IMR-90 (cell line): ENCODE data around the gene GM2A.

ENCODE experiments used
- CEBPB ChIP-seq: IDR thresholded peaks from 2 replicates; pipeline ENCODE4 v1.6.1; 2012; ENCODE audit warnings: low read depth, low read length, improper control_type of control experiment
- MAFK ChIP-seq: IDR thresholded peaks from 2 replicates; pipeline ENCODE4 v1.6.1; 2012; ENCODE audit warnings: low read depth, low read length, improper control_type of control experiment
- POLR2A ChIP-seq: IDR thresholded peaks from 2 replicates; pipeline ENCODE4 v1.6.1; 2012; ENCODE audit warnings: mild to moderate bottlenecking, low read depth, low read length
- RCOR1 ChIP-seq: IDR thresholded peaks from 2 replicates; pipeline ENCODE4 v1.6.1; 2012; ENCODE audit warnings: mild to moderate bottlenecking, low read length, improper control_type of control experiment; ENCODE audit not compliant: insufficient replicate concordance
- TF ChIP-seq, protein P1 (sequence below): conservative IDR thresholded peaks from 2 replicates; pipeline ENCODE4 v1.5.1; 2012; ENCODE audit warnings: mild to moderate bottlenecking, low read depth, low read length, improper control_type of control experiment

DNA sequence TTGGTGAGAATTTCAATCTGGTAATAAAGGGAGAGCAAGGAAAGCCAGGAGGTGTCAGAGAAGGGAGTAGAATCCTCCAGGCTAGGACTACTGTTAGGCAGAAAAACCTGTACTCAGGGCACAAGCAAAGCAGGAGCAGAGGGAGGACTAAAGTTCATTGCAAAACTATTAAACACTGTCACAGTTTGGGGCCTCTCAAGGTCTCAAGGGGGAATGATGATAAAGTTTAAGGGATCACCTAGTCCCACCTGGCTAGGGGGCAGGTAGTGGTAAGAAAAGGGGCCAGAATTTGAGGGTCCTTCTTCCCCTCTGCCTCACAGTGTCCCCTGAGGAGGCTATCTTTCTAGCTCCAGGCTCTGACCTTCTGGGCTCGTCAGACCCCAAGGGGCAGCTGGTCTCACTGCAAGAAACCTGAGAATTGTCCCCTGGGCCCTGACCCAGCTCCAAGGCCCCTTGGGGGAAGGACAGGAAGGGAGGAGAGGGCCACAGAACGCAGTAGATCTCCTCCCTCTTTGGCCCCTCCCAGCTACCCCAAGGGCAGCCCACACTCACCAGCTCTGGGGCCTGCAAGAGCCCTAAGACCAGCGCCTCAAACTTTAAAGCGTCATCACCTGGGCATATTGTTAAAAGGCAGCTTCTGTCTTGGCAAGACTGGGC, 30.1 kb upstream of the GM2A start:
- TF ChIP-seq, protein P1, sequence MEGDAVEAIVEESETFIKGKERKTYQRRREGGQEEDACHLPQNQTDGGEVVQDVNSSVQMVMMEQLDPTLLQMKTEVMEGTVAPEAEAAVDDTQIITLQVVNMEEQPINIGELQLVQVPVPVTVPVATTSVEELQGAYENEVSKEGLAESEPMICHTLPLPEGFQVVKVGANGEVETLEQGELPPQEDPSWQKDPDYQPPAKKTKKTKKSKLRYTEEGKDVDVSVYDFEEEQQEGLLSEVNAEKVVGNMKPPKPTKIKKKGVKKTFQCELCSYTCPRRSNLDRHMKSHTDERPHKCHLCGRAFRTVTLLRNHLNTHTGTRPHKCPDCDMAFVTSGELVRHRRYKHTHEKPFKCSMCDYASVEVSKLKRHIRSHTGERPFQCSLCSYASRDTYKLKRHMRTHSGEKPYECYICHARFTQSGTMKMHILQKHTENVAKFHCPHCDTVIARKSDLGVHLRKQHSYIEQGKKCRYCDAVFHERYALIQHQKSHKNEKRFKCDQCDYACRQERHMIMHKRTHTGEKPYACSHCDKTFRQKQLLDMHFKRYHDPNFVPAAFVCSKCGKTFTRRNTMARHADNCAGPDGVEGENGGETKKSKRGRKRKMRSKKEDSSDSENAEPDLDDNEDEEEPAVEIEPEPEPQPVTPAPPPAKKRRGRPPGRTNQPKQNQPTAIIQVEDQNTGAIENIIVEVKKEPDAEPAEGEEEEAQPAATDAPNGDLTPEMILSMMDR = no peak
- TF ChIP-seq RCOR1 = no peak
- TF ChIP-seq CEBPB = no peak
- no peak for TF ChIP-seq MAFK
- TF ChIP-seq POLR2A = no peak
